HG02885 (cell line): Measurements from ENCODE around the gene TIGAR.

Source experiments
- ATAC-seq: cut with Tn5 transposase; IDR thresholded peaks from one replicate; pipeline ENCODE4 v1.9.1; 2021; ENCODE audit warnings: mild to moderate bottlenecking; ENCODE audit not compliant: unreplicated experiment, poor library complexity

The TIGAR gene, protein sequence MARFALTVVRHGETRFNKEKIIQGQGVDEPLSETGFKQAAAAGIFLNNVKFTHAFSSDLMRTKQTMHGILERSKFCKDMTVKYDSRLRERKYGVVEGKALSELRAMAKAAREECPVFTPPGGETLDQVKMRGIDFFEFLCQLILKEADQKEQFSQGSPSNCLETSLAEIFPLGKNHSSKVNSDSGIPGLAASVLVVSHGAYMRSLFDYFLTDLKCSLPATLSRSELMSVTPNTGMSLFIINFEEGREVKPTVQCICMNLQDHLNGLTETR

DNA sequence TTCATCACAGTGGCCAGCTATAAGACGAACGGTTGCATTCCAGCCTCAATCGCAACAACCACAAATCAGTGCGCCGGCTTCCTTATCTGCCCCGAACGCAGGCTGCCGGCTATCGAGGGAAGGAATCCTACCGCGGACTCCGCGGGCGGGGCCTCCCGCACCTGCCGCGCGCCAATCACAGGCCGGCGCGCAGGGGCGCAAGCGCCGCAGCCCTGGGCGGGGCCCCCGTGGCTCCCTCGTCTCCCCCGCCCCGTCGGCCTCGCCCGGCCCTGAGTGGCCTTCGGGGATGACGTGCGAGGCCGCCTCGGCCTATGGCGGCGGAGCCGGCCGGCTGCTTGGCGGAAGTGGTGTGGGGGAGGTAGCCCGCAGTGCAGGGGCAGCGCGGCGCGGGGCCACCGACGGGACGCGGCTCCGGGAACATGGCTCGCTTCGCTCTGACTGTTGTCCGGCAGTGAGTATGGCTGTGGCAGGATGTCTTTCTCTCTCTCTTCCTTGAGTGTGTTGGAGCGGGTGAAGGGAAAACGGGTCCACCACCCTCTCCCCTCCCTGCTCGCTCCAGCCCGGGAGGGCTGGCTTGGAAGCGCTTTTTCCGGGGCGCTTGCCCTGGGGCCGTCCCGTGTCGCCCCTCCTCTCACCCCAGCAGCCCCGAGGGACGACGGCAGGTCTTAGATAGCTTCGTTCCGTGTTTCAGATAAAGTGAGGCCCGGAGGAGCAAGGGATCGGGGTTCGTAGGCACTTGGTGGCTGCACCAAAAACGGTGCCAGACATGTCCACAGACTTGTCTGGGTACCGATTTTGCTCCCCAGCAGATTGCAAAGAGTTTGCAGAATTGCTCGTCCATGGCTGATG is at the start of gene TIGAR:
Gene TIGAR, plus strand, starts transcription at position 361 of the 849 bp plus-strand sequence. Its CDS starts 59 bp downstream, at position 420.
- ATAC-seq, result peak; percentile 96

DNA sequence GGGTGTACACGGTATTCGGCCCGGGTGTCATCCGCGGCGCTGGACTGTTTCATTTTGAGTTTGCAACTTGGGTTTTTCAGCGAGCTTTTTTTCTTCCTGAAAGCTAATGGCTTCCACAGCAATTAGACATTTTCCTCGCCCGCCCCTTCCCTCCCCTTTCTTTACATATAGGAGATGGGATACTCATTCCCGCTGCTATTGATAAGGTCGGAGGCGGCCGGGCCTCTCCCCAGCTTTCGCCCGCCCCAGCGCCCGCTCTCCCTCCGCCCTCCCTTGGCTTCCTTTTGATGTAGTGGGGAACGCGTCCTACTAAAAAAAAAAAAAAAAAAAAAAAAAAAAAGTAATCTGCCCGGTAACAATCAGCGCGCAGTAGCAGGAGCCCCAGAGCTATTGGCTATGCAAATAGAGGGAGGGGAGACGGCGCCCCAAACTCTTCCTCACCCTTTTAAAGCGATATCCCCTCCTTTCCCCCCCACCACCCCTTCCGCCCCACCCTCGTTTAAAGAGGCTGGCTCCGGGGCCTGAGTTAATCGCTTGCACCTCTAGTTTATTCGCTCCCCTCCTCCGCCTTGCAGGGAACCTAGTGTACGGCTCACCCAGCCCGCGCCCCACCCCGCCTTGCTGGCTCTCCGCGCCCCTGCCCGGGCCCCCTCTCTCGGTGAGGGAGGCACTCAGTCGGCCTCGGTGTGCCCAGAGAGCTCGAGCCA is 49.1 kb upstream of the TIGAR start:
- peak; percentile 51 for ATAC-seq

DNA sequence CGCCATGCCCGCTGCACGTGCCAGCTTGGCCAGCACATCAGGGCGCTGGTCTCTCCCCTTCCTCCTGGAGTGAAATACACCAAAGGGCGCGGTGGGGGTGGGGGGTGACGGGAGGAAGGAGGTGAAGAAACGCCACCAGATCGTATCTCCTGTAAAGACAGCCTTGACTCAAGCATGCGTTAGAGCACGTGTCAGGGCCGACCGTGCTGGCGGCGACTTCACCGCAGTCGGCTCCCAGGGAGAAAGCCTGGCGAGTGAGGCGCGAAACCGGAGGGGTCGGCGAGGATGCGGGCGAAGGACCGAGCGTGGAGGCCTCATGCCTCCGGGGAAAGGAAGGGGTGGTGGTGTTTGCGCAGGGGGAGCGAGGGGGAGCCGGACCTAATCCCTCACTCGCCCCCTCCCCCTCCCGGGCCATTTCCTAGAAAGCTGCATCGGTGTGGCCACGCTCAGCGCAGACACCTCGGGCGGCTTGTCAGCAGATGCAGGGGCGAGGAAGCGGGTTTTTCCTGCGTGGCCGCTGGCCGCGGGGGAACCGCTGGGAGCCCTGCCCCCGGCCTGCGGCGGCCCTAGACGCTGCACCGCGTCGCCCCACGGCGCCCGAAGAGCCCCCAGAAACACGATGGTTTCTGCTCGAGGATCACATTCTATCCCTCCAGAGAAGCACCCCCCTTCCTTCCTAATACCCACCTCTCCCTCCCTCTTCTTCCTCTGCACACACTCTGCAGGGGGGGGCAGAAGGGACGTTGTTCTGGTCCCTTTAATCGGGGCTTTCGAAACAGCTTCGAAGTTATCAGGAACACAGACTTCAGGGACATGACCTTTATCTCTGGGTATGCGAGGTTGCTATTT is 48.4 kb upstream of the TIGAR start:
- ATAC-seq, result no peak

DNA sequence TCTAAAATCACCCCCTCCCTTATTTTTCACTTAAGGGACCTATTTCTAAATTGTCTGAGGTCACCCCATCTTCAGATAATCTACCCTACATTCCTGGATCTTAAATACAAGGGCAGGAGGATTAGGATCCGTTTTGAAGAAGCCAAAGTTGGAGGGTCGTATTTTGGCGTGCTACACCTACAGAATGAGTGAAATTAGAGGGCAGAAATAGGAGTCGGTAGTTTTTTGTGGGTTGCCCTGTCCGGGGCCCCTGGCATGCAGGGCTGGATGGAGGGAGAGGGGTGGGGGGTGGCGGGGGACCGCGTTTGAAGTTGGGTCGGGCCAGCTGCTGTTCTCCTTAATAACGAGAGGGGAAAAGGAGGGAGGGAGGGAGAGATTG is 47.8 kb upstream of the TIGAR start:
- ATAC-seq, result no peak

DNA sequence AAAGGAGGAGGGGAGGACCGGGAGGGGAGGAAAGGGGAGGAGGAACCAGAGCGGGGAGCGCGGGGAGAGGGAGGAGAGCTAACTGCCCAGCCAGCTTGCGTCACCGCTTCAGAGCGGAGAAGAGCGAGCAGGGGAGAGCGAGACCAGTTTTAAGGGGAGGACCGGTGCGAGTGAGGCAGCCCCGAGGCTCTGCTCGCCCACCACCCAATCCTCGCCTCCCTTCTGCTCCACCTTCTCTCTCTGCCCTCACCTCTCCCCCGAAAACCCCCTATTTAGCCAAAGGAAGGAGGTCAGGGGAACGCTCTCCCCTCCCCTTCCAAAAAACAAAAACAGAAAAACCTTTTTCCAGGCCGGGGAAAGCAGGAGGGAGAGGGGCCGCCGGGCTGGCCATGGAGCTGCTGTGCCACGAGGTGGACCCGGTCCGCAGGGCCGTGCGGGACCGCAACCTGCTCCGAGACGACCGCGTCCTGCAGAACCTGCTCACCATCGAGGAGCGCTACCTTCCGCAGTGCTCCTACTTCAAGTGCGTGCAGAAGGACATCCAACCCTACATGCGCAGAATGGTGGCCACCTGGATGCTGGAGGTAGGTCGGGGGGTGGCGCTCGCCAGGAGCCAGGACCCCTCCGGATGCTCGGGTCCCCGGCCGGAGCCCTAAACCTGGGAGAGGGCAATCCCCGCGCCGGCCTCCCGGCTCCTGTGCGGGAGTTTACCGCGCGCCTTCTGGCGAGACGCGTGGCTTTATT is 47.2 kb upstream of the TIGAR start, which contains the start of gene CCND2:
Gene CCND2, plus strand, starts transcription at position 111 of the 744 bp plus-strand sequence. Its CDS starts 279 bp downstream, at position 390.
- peak; percentile 23 for ATAC-seq

DNA sequence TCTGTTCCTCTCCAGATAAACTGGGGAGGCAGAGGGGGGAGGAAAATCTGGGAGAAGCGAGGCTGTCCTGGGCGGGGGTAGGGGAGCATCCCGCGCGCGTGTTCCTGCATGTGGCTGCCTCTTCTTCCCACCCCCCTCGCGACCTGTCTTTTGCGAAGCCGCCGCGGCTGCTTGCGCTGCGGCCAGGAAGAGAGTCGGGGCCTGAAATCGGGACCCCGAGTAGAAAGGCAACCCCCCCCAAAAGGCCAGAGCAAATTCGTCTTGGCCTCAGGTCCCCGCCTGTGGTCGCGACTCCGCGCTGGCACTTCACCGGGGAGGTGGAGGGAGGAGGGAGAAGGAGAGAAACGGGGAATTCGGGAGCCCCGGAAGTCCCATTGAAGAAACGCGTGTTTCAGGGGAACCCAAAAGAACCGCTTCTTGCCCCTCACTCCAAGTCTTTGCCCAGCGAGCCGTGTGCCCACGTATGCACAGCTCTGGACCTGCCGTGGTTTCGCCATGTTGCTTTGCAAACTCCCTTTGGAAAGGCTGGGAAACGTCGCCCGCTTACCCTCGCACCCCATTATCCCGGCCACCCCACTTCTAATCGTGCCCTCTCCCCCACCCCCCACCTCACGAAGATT is 46.5 kb upstream of the TIGAR start:
- ATAC-seq, result no peak

DNA sequence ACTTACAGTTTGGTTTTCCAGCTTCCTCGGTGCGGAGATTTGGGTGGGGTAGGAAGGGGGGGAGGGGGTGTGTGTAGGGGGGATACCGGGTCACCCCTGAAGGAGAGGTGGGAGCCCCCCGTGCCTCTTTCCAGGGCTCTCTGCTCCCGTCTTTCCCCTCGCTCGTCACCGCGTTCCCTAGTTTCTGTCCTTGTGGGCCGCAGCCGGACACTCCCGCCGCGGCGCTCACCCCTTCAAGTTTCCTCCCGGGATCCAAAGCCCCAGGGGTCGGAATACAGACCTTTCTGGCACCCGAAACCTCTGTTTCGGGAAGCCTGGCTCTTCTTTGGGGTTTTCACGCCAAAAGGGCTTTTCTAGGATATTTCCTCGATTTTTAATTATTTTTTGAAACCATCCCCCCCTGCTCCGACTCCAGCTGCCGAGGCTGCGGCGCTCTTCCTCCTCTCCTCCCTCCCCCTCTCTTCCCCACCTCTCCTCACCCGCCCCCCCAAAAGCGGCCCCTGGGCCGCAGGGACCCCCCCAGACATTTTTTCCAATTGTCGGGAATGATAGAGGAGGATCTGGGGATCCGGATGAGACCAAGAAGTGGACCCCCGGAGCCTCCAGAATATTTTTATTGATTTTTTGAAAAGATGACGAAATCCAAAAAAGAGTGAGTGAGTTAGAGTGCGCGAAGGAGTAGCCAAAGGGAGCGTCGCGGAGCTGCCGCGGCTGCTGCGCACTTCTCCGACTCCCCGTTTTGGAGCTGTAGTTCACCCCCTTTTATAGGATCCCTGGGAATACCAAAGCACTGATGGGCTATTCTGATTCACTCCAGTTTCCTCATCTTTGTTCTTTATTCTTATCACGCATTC is 45.8 kb upstream of the TIGAR start:
- ATAC-seq, result no peak

DNA sequence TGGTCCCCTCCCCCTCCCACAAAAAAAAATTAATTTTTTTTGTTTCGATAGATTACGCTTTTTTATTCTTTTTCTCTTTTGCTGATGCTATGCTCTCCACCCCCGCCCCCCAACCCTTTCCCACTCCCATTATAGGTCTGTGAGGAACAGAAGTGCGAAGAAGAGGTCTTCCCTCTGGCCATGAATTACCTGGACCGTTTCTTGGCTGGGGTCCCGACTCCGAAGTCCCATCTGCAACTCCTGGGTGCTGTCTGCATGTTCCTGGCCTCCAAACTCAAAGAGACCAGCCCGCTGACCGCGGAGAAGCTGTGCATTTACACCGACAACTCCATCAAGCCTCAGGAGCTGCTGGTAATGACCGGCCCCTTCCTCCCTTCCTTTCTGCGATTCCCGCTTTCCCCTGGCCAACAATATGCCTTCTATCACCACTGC is 45.1 kb upstream of the TIGAR start:
- no peak for ATAC-seq

DNA sequence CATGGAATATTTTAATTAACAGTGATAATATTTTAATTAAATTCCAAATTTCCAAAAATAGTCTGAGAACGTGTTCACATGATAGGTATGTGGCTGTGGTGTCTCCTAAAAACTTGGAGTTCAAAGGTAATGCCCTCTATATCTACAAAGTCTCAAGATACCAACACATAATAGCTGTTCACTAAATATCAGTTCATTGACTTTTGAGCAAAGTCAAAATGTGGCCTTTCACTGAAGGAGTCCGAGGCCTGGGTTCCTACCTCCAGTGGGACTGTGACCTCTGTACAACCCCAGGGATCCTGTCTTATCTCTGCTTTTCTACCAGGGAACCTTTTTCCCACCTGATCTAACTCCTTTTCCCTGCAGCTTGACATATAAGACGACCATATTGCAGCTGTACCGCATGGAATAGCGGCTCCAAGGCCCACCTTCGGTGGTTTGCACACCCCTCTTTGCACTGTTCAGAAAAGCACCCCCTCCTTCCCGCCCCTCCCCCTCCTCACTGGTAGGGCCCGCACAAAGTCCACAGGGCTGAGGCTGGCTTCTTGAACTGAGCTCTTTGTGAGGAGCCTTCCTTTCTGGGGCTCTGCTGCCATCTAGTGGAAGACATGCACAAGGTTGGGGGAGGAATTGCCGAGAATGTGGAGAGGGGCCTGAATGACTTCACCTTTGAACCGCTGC is 44.3 kb upstream of the TIGAR start:
- ATAC-seq, result peak; percentile 48

DNA sequence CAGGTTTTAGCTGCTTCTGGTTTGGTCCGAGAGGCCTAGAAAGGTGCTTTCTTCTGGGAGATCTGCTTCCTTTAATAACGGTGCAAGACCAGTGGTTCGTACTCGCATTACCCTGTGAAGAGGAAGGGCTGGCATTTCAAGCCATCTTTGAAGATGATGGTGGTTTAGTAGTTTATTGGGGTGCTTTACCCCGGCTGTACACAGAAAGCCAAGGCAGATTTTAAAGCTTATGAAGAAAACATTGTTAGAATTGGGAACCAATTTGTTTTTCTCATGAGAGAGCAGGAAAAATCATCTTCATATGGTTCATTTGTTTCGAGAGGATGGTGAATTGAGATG is 43.8 kb upstream of the TIGAR start:
- no peak for ATAC-seq

DNA sequence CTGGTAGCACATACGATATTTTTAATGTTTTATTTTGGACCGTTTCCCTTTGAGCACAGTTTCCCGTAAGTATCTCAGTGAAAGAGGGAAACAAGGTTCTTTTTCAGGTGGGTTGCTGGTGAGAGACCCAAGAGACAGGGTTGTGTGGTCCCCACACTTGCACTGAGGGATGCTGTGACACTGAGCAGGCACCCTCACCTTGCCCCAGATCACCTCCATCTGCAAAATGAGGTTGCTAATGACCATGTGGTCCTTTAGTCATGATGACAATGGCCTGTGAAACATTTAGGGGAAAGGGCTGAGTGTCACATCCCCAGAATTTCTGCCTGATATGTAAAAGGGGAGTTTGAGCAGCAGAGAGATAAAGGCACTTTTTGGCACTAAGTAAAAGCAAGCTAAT is 43.2 kb upstream of the TIGAR start:
- no peak for ATAC-seq

DNA sequence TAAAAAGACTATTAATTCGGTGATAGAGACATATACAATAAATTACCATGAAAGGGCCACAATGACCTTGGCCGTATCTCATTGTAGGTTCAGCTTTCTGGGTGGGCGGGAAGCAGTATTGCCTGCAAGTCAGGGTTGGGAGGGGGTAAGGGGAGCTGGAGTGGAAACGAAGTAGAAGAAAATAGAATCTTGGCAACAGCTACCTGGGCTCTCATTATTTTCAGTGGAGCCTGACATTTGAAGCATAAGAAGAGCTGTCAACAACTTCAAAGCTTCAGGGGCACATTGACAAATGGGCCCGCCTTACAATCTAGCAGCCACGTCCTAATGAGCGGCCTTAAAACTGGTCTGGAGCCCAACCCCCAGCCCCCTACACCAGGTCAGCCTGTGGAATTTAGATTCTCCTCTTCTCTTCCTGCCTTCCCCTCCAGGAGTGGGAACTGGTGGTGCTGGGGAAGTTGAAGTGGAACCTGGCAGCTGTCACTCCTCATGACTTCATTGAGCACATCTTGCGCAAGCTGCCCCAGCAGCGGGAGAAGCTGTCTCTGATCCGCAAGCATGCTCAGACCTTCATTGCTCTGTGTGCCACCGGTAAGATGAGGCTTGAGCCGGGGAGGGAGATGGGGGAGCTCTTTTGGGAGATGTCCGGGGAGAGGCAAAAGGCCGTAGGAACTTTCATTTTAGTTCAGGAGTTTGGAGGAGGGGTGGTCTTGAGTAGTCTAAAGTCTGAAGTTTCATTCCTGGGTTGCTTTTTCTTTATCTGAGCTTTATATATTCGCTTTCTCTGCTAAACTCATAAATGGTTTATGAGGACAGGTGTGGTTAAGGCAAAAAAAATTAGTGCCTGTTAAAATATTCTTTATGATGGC is 42.5 kb upstream of the TIGAR start:
- ATAC-seq, result no peak

DNA sequence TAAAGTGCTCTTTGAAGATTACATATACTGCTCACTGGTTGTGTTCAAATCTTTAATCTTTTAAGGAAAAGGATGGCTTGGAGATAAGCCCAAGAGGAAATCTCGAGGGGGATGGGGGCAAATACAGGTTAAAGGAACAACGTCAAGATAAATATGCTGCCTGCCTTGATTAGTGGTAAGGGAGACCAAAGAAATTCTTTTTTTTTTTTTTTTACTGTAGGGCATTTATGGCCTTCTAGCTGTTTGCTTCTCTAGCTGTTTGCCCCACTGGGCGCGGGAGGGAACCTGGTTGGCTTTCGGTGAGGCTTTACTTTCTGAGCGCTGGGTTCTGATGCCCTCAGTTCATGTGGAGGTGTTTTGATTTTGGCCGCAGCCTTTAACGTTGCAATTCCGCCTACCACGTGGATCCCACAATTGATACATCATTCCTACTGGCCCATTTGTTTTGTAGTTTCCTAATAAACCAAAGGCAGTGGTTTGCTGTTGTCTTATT is 41.8 kb upstream of the TIGAR start:
- no peak for ATAC-seq

DNA sequence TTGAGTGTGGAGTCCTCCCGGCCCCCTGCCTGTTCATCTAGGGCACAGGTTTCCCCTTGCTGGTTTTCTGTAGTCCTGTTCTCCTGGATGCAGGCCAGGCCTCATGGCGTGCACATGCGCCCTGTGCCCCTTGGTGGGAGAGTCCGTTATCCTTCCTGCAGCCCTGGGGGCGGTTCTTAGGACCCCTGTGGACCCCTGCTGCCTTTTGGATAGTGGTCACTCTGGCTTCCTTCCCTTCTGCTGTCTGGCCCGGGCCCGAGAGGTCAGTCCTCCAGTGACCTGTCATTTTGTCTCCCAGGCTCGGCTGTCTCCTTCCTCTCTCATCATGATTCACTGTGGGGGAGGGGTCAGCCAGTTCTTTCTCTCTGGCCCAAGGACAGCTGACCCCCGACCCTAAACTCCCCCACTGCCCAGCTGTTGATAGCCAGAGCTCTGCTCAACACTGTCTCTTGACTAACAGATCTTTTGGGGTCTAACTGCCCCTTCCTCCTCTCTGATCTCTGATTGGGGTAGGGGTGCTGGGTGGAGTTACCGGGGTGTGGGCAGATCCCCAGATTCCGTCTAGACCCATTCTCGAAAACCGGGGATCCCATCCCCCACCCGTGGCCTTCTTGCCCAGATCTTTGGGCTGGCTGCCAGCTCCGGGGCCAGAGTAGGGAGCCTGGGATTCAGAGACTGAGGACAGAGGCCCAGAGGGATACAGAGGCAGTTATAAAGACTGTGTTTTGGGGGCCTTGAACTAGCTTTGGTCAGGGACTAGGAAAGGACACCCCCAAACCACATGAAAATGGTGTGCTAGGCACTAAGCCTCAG is 40.5 kb upstream of the TIGAR start:
- ATAC-seq, result no peak

DNA sequence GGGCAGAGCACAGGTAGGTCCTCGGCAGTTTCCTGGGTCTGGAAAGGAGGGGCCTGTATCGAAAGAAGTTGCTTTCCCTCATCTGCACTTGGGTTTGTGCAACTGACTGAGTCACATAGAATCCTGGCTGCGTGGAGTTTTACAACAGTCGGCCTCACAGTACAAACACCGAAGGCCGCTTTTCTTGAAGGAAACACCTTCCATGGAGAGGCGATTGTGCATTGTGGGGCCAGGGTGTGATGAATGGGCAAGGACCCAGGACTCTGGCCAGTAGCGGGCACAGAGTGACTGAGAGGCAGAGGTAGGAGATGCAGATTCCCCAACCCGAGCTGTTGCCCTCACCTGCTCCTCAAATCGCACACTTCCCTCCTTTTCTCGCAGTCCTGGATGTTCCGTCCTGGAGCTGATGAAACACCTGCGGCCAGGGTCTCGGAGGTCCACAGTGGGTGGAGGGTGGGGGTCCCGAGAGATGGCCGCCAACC is 39.8 kb upstream of the TIGAR start:
- ATAC-seq, result no peak
